ENCODE data around the gene SEC16A. TPM values are rescaled to one million over a fixed set of nuclear protein-coding genes. Genes with fewer than 3 reads are reported as not detected.

The SEC16A gene
- total RNA-seq, 2 donors from 2014 or later = 32.6 to 41.6 TPM

- Histone ChIP-seq H3K4me1 (peaks cover 0 to 36% of the 10 kb centered on the region in 2 donors), H3K4me3 (no peak overlapping the region), H3K36me3 (peaks cover 55% of the 10 kb centered on the region), H3K27ac (peak overlapping the region in 1 of 2 donors; percentile 82), H3K27me3 (no peaks in the 10 kb centered on the region), H3K9me3 (no peaks in the 10 kb centered on the region)
- TF ChIP-seq CTCF (IDR thresholded peaks at IDR 0.05) = no peak
- DNase-seq (ENCODE audit: low spot score) = no peak
These were observed 41.6 kb downstream of the SEC16A start for GRCh38 chr9:136441191-136441680.

- TF ChIP-seq CTCF (IDR thresholded peaks at IDR 0.05) = peak; percentile 73 to 95
- peak within 1 kb of the TSS; percentile 96 to 98 for H3K4me3 ChIP-seq
- H3K27me3 ChIP-seq = no peaks in the 10 kb centered on the region
- peaks cover 41% of the 10 kb centered on the region for H3K36me3 ChIP-seq
- no peaks in the 10 kb centered on the region for H3K9me3 ChIP-seq
- H3K4me1 ChIP-seq = peaks cover 0 to 37% of the 10 kb centered on the region in 2 donors
- DNase-seq (ENCODE audit: low spot score) = no peak
- H3K27ac ChIP-seq = peak within 1 kb of the TSS; percentile 82 to 83
These were observed 43.1 kb downstream of the SEC16A start, which contains the start of gene INPP5E for GRCh38 chr9:136439481-136440408. Gene INPP5E, minus strand, starts transcription at chr9:136439845. Its CDS starts 426 bp downstream, at chr9:136439419.

GRCh38 chr9:136438548-136439480 lies 44.0 kb downstream of the SEC16A start:
- DNase-seq (ENCODE audit: low spot score) = no peak
- Histone ChIP-seq H3K27ac (peak overlapping the region; percentile 82 to 83), H3K4me3 (peak overlapping the region; percentile 96 to 98), H3K27me3 (no peaks in the 10 kb centered on the region), H3K9me3 (no peaks in the 10 kb centered on the region), H3K36me3 (peaks cover 32% of the 10 kb centered on the region), H3K4me1 (peaks cover 0 to 37% of the 10 kb centered on the region in 2 donors)
- no peak for TF ChIP-seq CTCF (IDR thresholded peaks at IDR 0.05)

DNA sequence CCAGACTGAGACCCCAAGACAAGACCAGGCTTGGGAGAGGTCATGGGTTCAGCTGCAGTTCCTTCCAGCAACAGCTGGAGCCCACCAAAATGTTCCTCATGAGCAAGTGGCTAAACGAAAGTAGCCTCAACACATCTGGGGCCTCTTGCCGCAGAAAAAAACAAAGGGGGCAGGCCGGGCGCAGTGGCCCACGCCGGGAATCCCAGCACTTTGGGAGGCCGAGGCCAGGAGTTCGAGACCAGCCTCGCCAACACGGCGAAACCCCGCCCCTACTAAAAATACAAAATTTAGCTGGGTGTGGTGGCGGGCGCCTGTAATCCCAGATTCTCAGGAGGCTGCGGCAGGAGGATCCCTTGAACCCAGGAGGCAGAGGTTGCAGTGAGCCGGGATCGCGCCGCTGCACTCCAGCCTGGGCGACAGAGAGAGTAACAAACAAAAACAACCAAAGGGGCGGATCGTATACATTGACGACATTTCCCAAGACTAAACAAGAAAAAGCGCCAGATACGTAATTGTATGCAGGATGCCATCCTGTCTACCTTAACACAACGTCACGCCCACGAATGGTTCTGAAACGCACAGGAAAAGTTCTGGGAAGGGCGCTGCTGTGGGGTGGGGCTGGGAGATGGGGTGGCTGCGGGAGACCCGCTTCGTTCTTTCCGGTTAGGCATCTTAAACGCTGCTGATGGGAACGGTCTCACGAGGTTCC lies 44.8 kb downstream of the SEC16A start:
- Histone ChIP-seq H3K27ac (peak overlapping the region in 1 of 2 donors; percentile 41), H3K27me3 (no peaks in the 10 kb centered on the region), H3K9me3 (no peaks in the 10 kb centered on the region), H3K4me3 (peak overlapping the region; percentile 96 to 98), H3K36me3 (peaks cover 24% of the 10 kb centered on the region), H3K4me1 (peaks cover 0 to 37% of the 10 kb centered on the region in 2 donors)
- DNase-seq (ENCODE audit: low spot score) = no peak
- TF ChIP-seq CTCF (IDR thresholded peaks at IDR 0.05) = no peak

GRCh38 chr9:136437430-136437829 lies 45.4 kb downstream of the SEC16A start:
- H3K4me1 ChIP-seq = peaks cover 0 to 37% of the 10 kb centered on the region in 2 donors

More at GRCh38 chr9:136437430-136437829, 45.4 kb downstream of the SEC16A start:
- Histone ChIP-seq H3K4me3 (peak overlapping the region; percentile 96 to 98), H3K27me3 (no peaks in the 10 kb centered on the region), H3K27ac (peak overlapping the region in 1 of 2 donors; percentile 41), H3K9me3 (no peaks in the 10 kb centered on the region), H3K36me3 (peaks cover 23% of the 10 kb centered on the region)
- no peak for DNase-seq (ENCODE audit: low spot score)
- TF ChIP-seq CTCF (IDR thresholded peaks at IDR 0.05) = no peak
